K562 (cell line): ENCODE results near the gene ARFGAP3. TPM values are rescaled to one million over a fixed set of nuclear protein-coding genes. Genes with fewer than 3 reads are reported as not detected.

Experiments
- ATAC-seq: fragments of 200-7000 bp; cut with Tn5 transposase; 3 replicates; pipeline ENCODE4 v1.9.1; 2020; ENCODE audit warnings: moderate library complexity
- BruUV-seq: library from RNA; stranded (reverse); fragments of 400-500 nt; replicated peaks from 2 replicates; lab custom pipeline; 2021; lab: Mats Ljungman, UMichigan
- CTCF ChIA-PET: fragments of 300-600 bp; formaldehyde crosslinking; extraction: SDS; loops from one replicate; lab custom pipeline; 2021; ENCODE audit warnings: low intra/inter-chr PET ratio; lab: Yijun Ruan, JAX
- POLR2A ChIA-PET: fragments of 300-600, 350-650 bp; sonication (Branson Sonifier 250); formaldehyde crosslinking; extraction: SDS; loops from one replicate; lab custom pipeline; 2021; ENCODE audit warnings: antibody characterized with exemption, inconsistent platforms; lab: Yijun Ruan, JAX
- DNase-seq, 4 experiments: peaks; one replicate each; pipeline versions ENCODE4 v3.0.0 to v3.0.0-alpha.2; 2011 to 2018; ENCODE audit warnings: low spot score in 3 of 4, mixed read lengths in 3 of 4; ENCODE audit errors: extremely low read depth in 1 of 4
- FAIRE-seq: peaks from 2 replicates; lab custom pipeline; 2011; peaks lifted over from hg19 to GRCh38; lab: Jason Lieb, UNC
- H2AFZ ChIP-seq: 2 replicates; pipeline ENCODE4 v1.6.0; 2011; ENCODE audit warnings: low read depth, low read length, control low read depth, inconsistent platforms
- H3K27ac ChIP-seq: fragments of 200-600 bp; 3 replicates; pipeline ENCODE4 v1.8.0; 2011; ENCODE audit warnings: low read depth, mild to moderate bottlenecking, control low read depth, inconsistent platforms, low read length, moderate library complexity, mixed read lengths; ENCODE audit errors: extremely low read depth
- H3K27me3 ChIP-seq, 2 experiments: fragments of 300-600 bp in 1 of 2; 2 replicates in 1 of 2; 3 replicates in 1 of 2; pipeline versions ENCODE4 v1.6.0 to v1.8.0; 2011; ENCODE audit warnings: inconsistent platforms in 2 of 2, low read length in 2 of 2, mild to moderate bottlenecking in 1 of 2, mixed read lengths in 1 of 2, moderate library complexity in 1 of 2; ENCODE audit not compliant: control insufficient read depth in 2 of 2, insufficient read depth in 2 of 2
- H3K36me3 ChIP-seq: fragments of 300-600 bp; 3 replicates; pipeline ENCODE4 v1.8.0; 2011; ENCODE audit warnings: mild to moderate bottlenecking, low read length, inconsistent platforms; ENCODE audit not compliant: control insufficient read depth, insufficient read depth
- H3K4me1 ChIP-seq, 2 experiments: fragments of 200-600 bp in 1 of 2; replicated peaks in 1 of 2; 2 replicates in 1 of 2; 3 replicates in 1 of 2; pipeline versions ENCODE4 v1.5.1 to v1.8.0; 2011; ENCODE audit warnings: inconsistent platforms in 2 of 2, low read length in 2 of 2, mild to moderate bottlenecking in 1 of 2, mixed read lengths in 1 of 2, moderate library complexity in 1 of 2; ENCODE audit not compliant: control insufficient read depth in 2 of 2, insufficient read depth in 2 of 2
- H3K4me2 ChIP-seq: 2 replicates; pipeline ENCODE4 v1.6.1; 2011; ENCODE audit warnings: low read length, control low read depth, inconsistent platforms, mixed read lengths; ENCODE audit not compliant: insufficient read depth
- H3K4me3 ChIP-seq: fragments of 200-600 bp; sonication (generic), shearing (Covaris generic); 2 replicates; pipeline ENCODE4 v1.5.1; 2016; ENCODE audit warnings: control low read depth, inconsistent platforms
- H3K79me2 ChIP-seq: fragments of 200-600 bp; 3 replicates; pipeline ENCODE4 v1.8.0; 2011; ENCODE audit warnings: low read length, inconsistent platforms; ENCODE audit not compliant: control insufficient read depth, insufficient read depth
- H3K9ac ChIP-seq, 2 experiments: 2 replicates each; pipeline versions ENCODE4 v1.6.0 to v1.6.1; 2011; ENCODE audit warnings: low read depth in 2 of 2, low read length in 2 of 2, control low read depth in 1 of 2, inconsistent platforms in 1 of 2, mild to moderate bottlenecking in 1 of 2, mixed read lengths in 1 of 2; ENCODE audit not compliant: insufficient read depth in 1 of 2
- H3K9me1 ChIP-seq: one replicate; pipeline ENCODE4 v1.6.0; 2011; ENCODE audit warnings: inconsistent platforms, mild to moderate bottlenecking, low read length, moderate library complexity; ENCODE audit not compliant: control insufficient read depth, insufficient read depth
- H3K9me3 ChIP-seq: replicated peaks from 2 replicates; pipeline ENCODE4 v1.5.1; 2011; ENCODE audit warnings: low read depth, low read length, inconsistent platforms; ENCODE audit not compliant: control insufficient read depth, insufficient read depth
- H4K20me1 ChIP-seq: replicated peaks from 2 replicates; pipeline ENCODE4 v1.6.1; 2011; ENCODE audit warnings: low read length, inconsistent platforms, mixed read lengths; ENCODE audit not compliant: control insufficient read depth, insufficient read depth
- FOSL1 ChIP-seq: fragments of 200-800 bp; sonication (Bioruptor generic); conservative IDR thresholded peaks from 2 replicates; pipeline ENCODE4 v1.6.1; 2016; ENCODE audit warnings: missing genetic modification characterization, missing compliant biosample characterization
- KLF1 ChIP-seq: fragments of 450-650 bp; IDR thresholded peaks from 2 replicates; pipeline ENCODE4 v1.6.1; 2016; ENCODE audit warnings: missing genetic modification characterization, missing compliant biosample characterization
- KLF6 ChIP-seq: fragments of 250-450 bp; sonication (Bioruptor Pico); IDR thresholded peaks from 2 replicates; pipeline ENCODE4 v1.4.0; 2020; ENCODE audit warnings: mild to moderate bottlenecking, moderate library complexity, borderline replicate concordance
- LCOR ChIP-seq: sonication (generic); formaldehyde crosslinking; IDR thresholded peaks from 2 replicates; pipeline ENCODE4 v1.8.0; 2022; ENCODE audit warnings: mild to moderate bottlenecking, missing genetic modification reagents
- POLR2B ChIP-seq: fragments of 450-650 bp; IDR thresholded peaks from 2 replicates; pipeline ENCODE4 v1.6.1; 2018; ENCODE audit warnings: low read depth; ENCODE audit not compliant: partially characterized antibody
- RAD51 ChIP-seq: fragments of 450-650 bp; IDR thresholded peaks from 2 replicates; pipeline ENCODE4 v1.7.1; 2016; ENCODE audit warnings: low read depth, mild to moderate bottlenecking, borderline replicate concordance
- SRSF1 ChIP-seq: fragments of 200-400 bp; formaldehyde crosslinking; IDR thresholded peaks from 2 replicates; pipeline ENCODE4 v1.6.1; 2017; ENCODE audit warnings: mild to moderate bottlenecking, low read depth, low read length, moderate library complexity
- YY1 ChIP-seq, 3 experiments: IDR thresholded peaks; 2 replicates each; pipeline ENCODE4 v1.6.1; 2011; ENCODE audit warnings: low read length in 2 of 3, mild to moderate bottlenecking in 2 of 3, moderate library complexity in 2 of 3, borderline replicate concordance in 1 of 3, control low read depth in 1 of 3, low read depth in 1 of 3; ENCODE audit not compliant: insufficient read depth in 3 of 3, insufficient replicate concordance in 2 of 3, control insufficient read depth in 1 of 3, insufficient read length in 1 of 3; ENCODE audit errors: extremely low read depth in 1 of 3
- ZFPM2 ChIP-seq: fragments of 250-450 bp; sonication (Bioruptor Pico); IDR thresholded peaks from 2 replicates; pipeline ENCODE4 v1.5.1; 2022; ENCODE audit warnings: mild to moderate bottlenecking
- ZSCAN29 ChIP-seq: fragments of 450-650 bp; IDR thresholded peaks from 2 replicates; pipeline ENCODE4 v1.6.1; 2017
- WGBS: fragments of 100-300 bp; shearing (Covaris generic); methylation state at CpG from one replicate; pipeline ENCODE4 v1.1.6; 2016; ENCODE audit warnings: low coverage, mixed read lengths; ENCODE audit not compliant: insufficient coverage; ENCODE audit errors: missing lambda C conversion rate; 5-methylcytosine and 5-hydroxymethylcytosine counted together
- in situ Hi-C: fragments of 300-500 bp; cut with MboI; formaldehyde crosslinking; loops from 4 replicates; pipeline ENCODE4 v1.15.0; 2018; ENCODE audit warnings: inconsistent platforms, mixed read lengths
- intact Hi-C: fragments of 100-400 bp; cut with micrococcal nuclease; formaldehyde crosslinking; loops from 2 replicates; pipeline ENCODE4 v1.14.2; 2022
- polyA plus RNA-seq, 8 experiments: library from polyadenylated mRNA; depleted of rRNA in 4 of 8; stranded (reverse) in 5 of 8; unstranded in 3 of 8; fragments of >200 nt; fragmentation: Nextera tagmentation in 2 of 8; fragmentation: Illumina TruSeq in 1 of 8; extraction: Ambion mirVana in 2 of 8; extraction: Trizol in 1 of 8; gene quantifications; 2 replicates each; pipeline versions ENCODE4 v1.2.1 to v1.2.3, GENCODE V29; 2011 to 2014; ENCODE audit warnings: inconsistent platforms in 1 of 8, missing spikeins in 1 of 8
- total RNA-seq, 7 experiments: library from RNA; depleted of rRNA in 6 of 7; stranded (reverse); fragments of >200 nt in 6 of 7; fragmentation: Illumina TruSeq in 2 of 7; extraction: Trizol in 2 of 7; gene quantifications; 2 replicates each; pipeline versions ENCODE4 v1.2.1 to v1.2.3, GENCODE V29; 2011 to 2021; ENCODE audit warnings: low replicate concordance in 1 of 7
- TF ChIP-seq, protein P1 (sequence below): fragments of 250-450 bp; sonication (Bioruptor Pico); IDR thresholded peaks from 2 replicates; pipeline ENCODE4 v1.8.0; 2022; ENCODE audit warnings: inconsistent platforms
- TF ChIP-seq, protein P2 (sequence below): fragments of 450-650 bp; formaldehyde crosslinking; IDR thresholded peaks from 2 replicates; pipeline ENCODE4 v1.4.0; 2022; ENCODE audit warnings: missing genetic modification characterization

The ARFGAP3 gene
- total and polyA plus RNA-seq, 9 of the 15 experiments (the other 6 are each of a cell fraction or from before 2014, with no cell fraction given) = 14.2 to 31.9 (median 22.7) TPM

DNA sequence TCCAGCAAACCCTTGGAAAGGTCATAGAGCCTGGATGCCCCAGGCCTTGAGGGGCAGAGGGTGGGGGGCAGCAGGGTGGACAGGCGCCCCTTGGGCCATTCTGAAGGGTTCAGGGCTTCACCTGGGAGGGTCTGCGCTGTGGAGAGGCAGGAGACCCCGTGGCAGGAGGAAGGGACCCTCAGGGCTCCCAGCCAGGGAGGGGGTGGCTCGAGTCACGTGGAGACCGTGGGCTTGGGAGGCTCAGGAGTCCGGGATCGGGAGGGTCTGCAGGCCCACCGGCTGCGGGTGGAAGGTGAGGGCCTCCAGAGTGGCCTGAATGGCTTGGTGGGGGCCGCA is 87.9 kb downstream of the ARFGAP3 start:
- Histone ChIP-seq H3K9me3 (no peaks in the 10 kb centered on the region), H3K36me3 (no peaks in the 10 kb centered on the region), H3K27me3 (peaks cover 0 to 8% of the 10 kb centered on the region in 2 experiments; a peak in 1 of 5 replicates), H3K4me2 (no peak overlapping the region), H3K9me1 (no peaks in the 10 kb centered on the region), H3K79me2 (no peaks in the 10 kb centered on the region), H3K4me1 (peaks cover 8 to 33% of the 10 kb centered on the region in 2 experiments; a peak in 4 of 5 replicates), H3K27ac (no peak overlapping the region), H4K20me1 (no peaks in the 10 kb centered on the region), H2AFZ (no peak overlapping the region), H3K9ac (peak overlapping the region in 1 of 2 experiments; percentile 68; a peak in 1 of 4 replicates), H3K4me3 (no peak overlapping the region)
- intact Hi-C loops (no loop called here), in situ Hi-C loops (no loop called here)
- 23% methylated on average over 5 of the region's 11 CpGs for WGBS
- ChIA-PET CTCF (no interaction called here), POLR2A (no interaction called here)
- peak in 1 of 4 experiments; percentile 4 for DNase-seq
- ATAC-seq = no peak
- no TSS peak for BruUV-seq
- no peak for FAIRE-seq
- TF ChIP-seq, protein P1, sequence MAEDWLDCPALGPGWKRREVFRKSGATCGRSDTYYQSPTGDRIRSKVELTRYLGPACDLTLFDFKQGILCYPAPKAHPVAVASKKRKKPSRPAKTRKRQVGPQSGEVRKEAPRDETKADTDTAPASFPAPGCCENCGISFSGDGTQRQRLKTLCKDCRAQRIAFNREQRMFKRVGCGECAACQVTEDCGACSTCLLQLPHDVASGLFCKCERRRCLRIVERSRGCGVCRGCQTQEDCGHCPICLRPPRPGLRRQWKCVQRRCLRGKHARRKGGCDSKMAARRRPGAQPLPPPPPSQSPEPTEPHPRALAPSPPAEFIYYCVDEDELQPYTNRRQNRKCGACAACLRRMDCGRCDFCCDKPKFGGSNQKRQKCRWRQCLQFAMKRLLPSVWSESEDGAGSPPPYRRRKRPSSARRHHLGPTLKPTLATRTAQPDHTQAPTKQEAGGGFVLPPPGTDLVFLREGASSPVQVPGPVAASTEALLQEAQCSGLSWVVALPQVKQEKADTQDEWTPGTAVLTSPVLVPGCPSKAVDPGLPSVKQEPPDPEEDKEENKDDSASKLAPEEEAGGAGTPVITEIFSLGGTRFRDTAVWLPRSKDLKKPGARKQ (CRISPR knock-in tag) = no peak
- TF ChIP-seq KLF6 (CRISPR knock-in tag) (no peak), POLR2B (no peak), YY1 (IDR thresholded peaks at IDR 0.05; ENCODE audit: borderline replicate concordance in 1 of 3, control insufficient read depth in 1 of 3, extremely low read depth in 1 of 3, insufficient read depth in 3 of 3, insufficient read length in 1 of 3, insufficient replicate concordance in 2 of 3, low read depth in 1 of 3, low read length in 2 of 3) (no peak), LCOR (CRISPR knock-in tag) (no peak), ZSCAN29 (no peak), SRSF1 (no peak), RAD51 (no peak), KLF1 (no peak), ZFPM2 (CRISPR knock-in tag) (no peak), FOSL1 (tag) (no peak)
- TF ChIP-seq, protein P2, sequence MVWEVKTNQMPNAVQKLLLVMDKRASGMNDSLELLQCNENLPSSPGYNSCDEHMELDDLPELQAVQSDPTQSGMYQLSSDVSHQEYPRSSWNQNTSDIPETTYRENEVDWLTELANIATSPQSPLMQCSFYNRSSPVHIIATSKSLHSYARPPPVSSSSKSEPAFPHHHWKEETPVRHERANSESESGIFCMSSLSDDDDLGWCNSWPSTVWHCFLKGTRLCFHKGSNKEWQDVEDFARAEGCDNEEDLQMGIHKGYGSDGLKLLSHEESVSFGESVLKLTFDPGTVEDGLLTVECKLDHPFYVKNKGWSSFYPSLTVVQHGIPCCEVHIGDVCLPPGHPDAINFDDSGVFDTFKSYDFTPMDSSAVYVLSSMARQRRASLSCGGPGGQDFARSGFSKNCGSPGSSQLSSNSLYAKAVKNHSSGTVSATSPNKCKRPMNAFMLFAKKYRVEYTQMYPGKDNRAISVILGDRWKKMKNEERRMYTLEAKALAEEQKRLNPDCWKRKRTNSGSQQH (CRISPR knock-in tag) = no peak
